ENCODE measurements around the gene TEDDM1. TPM values are rescaled to one million over a fixed set of nuclear protein-coding genes. Genes with fewer than 3 reads are reported as not detected.

Gene TEDDM1
- total and polyA plus RNA-seq, 2 experiments from 2014 or later: not detected

- no peaks in the 10 kb centered on the region for H4K20me1 ChIP-seq (replicated peaks; ENCODE audit: insufficient read depth)
- H3K27ac ChIP-seq (ENCODE audit: low read depth): no peak overlapping the region
These were observed 32.5 kb downstream of the TEDDM1 start for GRCh38 chr1:182367926-182368325.

More at GRCh38 chr1:182367926-182368325, 32.5 kb downstream of the TEDDM1 start:
- Histone ChIP-seq H3K4me3 (no peak overlapping the region), H3K4me2 (no peak overlapping the region), H3K36me3 (ENCODE audit: insufficient read depth) (no peaks in the 10 kb centered on the region), H3K4me1 (ENCODE audit: insufficient read depth) (peaks cover 5% of the 10 kb centered on the region; the same call in 1 of the 2 replicates), H3K79me2 (replicated peaks; ENCODE audit: insufficient read depth) (no peaks in the 10 kb centered on the region), H2AFZ (no peak overlapping the region), H3K9me2 (ENCODE audit: insufficient read depth) (peaks cover 13% of the 10 kb centered on the region; the same call in 1 of the 2 replicates), H3F3A (replicated peaks; ENCODE audit: low read depth) (no peaks in the 10 kb centered on the region), H3K27me3 (ENCODE audit: insufficient read depth) (no peaks in the 10 kb centered on the region)
- TF ChIP-seq POLR2AphosphoS5 (IDR thresholded peaks at IDR 0.05; ENCODE audit: low read depth) (no peak), ZNF114 (CRISPR knock-in tag; IDR thresholded peaks at IDR 0.05) (no peak), EZH2 (IDR thresholded peaks at IDR 0.05; ENCODE audit: low read depth, unreplicated experiment) (no peak), ZNF462 (CRISPR knock-in tag; IDR thresholded peaks at IDR 0.05) (no peak), CREB1 (CRISPR knock-in tag; IDR thresholded peaks at IDR 0.05; ENCODE audit: low read depth) (no peak), REST (IDR thresholded peaks at IDR 0.05; ENCODE audit: unreplicated experiment) (no peak), ZNF331 (CRISPR knock-in tag; IDR thresholded peaks at IDR 0.05; ENCODE audit: low read depth) (no peak), STAT1 (IDR thresholded peaks at IDR 0.05; ENCODE audit: unreplicated experiment) (no peak), JUNB (IDR thresholded peaks at IDR 0.05; ENCODE audit: unreplicated experiment) (no peak), EZH2phosphoT487 (IDR thresholded peaks at IDR 0.05; ENCODE audit: unreplicated experiment) (no peak), ETS1 (IDR thresholded peaks at IDR 0.05) (no peak), CTCF (conservative IDR thresholded peaks at IDR 0.05; ENCODE audit: low read depth in 2 of 2) (no peak), NANOG (IDR thresholded peaks at IDR 0.05; ENCODE audit: borderline replicate concordance) (no peak)
- Mint-ChIP-seq H3K36me3 (ENCODE audit: low read depth) (no peaks in the 10 kb centered on the region), H3K9me3 (no peaks in the 10 kb centered on the region), H3K27ac (no peak overlapping the region), H3K27me3 (ENCODE audit: insufficient read depth, low read depth, poor library complexity) (peaks cover 1% of the 10 kb centered on the region), H3K4me1 (peaks cover 10% of the 10 kb centered on the region; the same call in 2 of the 3 replicates), H3K4me3 (no peak overlapping the region)
- no peak for ATAC-seq
- DNase-seq (ENCODE audit: low spot score): no peak

Measured in GM23338 (cell line).